Thyroid gland (tissue), 4 donors: ENCODE data around the gene HSPB6. TPM values are rescaled to one million over a fixed set of nuclear protein-coding genes. Genes with fewer than 3 reads are reported as not detected.

ENCODE experiments used
- DNase-seq, 2 donors: peaks; one replicate each; pipeline ENCODE4 v3.0.0-alpha.2; 2019
- H3K27ac ChIP-seq, 3 donors: fragments of 200-600 bp; sonication (generic); 1 replicate in 2 of 3; 2 replicates in 1 of 3; pipeline ENCODE4 v1.5.1; 2016 to 2019; ENCODE audit warnings: mild to moderate bottlenecking in 1 of 3, moderate library complexity in 1 of 3
- H3K27me3 ChIP-seq: fragments of 200-600 bp; sonication (generic); one replicate; pipeline ENCODE4 v1.5.1; 2019
- H3K36me3 ChIP-seq, 2 donors: fragments of 200-600 bp; sonication (generic); one replicate each; pipeline ENCODE4 v1.5.1; 2016 to 2019
- H3K4me1 ChIP-seq, 2 donors: fragments of 200-600 bp; sonication (generic); one replicate each; pipeline ENCODE4 v1.5.1; 2017 to 2019
- H3K4me3 ChIP-seq, 3 donors: fragments of 200-600 bp; sonication (generic); replicated peaks in 1 of 3; 1 replicate in 2 of 3; 2 replicates in 1 of 3; pipeline ENCODE4 v1.5.1; 2016; ENCODE audit warnings: mild to moderate bottlenecking in 1 of 3
- H3K9me3 ChIP-seq: fragments of 200-600 bp; sonication (generic); one replicate; pipeline ENCODE4 v1.5.1; 2017
- POLR2A ChIP-seq, 2 donors: fragments of 450-650 bp; IDR thresholded peaks; one replicate each; pipeline ENCODE4 v1.6.1; 2017; ENCODE audit warnings: antibody characterized with exemption in 2 of 2, mild to moderate bottlenecking in 2 of 2, moderate library complexity in 1 of 2
- WGBS, 2 donors: methylation state at CpG; one replicate each; pipeline ENCODE4 v1.1.5; 2017; 5-methylcytosine and 5-hydroxymethylcytosine counted together
- intact Hi-C: fragments of 100-400 bp; cut with DNase I; formaldehyde crosslinking; loops from one replicate; pipeline ENCODE4 v1.15.1; 2023
- total RNA-seq, 4 donors: library from RNA; depleted of rRNA; stranded (reverse); fragments of >200 nt; gene quantifications; one replicate each; pipeline ENCODE4 v1.2.3, GENCODE V29; 2016
- TF ChIP-seq, protein P1 (sequence below), 6 experiments: fragments of 200-600 bp in 3 of 6; fragments of 450-650 bp in 3 of 6; sonication (generic) in 3 of 6; IDR thresholded peaks; one replicate each; pipeline ENCODE4 v1.5.1; 2016 to 2019; ENCODE audit warnings: antibody characterized with exemption in 6 of 6, mild to moderate bottlenecking in 2 of 6, inconsistent platforms in 1 of 6, moderate library complexity in 1 of 6

Gene HSPB6
- total RNA-seq, 4 donors from 2014 or later: 17.3 to 31.8 (median 23.1) TPM

GRCh38 chr19:35730326-35730725 lies 26.5 kb downstream of the HSPB6 start:
- TF ChIP-seq POLR2A (IDR thresholded peaks at IDR 0.05): no peak
- TF ChIP-seq, protein P1, sequence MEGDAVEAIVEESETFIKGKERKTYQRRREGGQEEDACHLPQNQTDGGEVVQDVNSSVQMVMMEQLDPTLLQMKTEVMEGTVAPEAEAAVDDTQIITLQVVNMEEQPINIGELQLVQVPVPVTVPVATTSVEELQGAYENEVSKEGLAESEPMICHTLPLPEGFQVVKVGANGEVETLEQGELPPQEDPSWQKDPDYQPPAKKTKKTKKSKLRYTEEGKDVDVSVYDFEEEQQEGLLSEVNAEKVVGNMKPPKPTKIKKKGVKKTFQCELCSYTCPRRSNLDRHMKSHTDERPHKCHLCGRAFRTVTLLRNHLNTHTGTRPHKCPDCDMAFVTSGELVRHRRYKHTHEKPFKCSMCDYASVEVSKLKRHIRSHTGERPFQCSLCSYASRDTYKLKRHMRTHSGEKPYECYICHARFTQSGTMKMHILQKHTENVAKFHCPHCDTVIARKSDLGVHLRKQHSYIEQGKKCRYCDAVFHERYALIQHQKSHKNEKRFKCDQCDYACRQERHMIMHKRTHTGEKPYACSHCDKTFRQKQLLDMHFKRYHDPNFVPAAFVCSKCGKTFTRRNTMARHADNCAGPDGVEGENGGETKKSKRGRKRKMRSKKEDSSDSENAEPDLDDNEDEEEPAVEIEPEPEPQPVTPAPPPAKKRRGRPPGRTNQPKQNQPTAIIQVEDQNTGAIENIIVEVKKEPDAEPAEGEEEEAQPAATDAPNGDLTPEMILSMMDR (IDR thresholded peaks at IDR 0.05): no peak
- Histone ChIP-seq H3K36me3 (peaks cover 71 to 78% of the 10 kb centered on the region in 2 donors), H3K9me3 (no peaks in the 10 kb centered on the region), H3K27ac (no peak overlapping the region), H3K4me1 (no peaks in the 10 kb centered on the region), H3K27me3 (no peaks in the 10 kb centered on the region), H3K4me3 (no peak overlapping the region)
- intact Hi-C loops: no loop called here
- WGBS, 2 donors: 95% methylated on average over 18 of the region's 18 CpGs
- DNase-seq: no peak

DNA sequence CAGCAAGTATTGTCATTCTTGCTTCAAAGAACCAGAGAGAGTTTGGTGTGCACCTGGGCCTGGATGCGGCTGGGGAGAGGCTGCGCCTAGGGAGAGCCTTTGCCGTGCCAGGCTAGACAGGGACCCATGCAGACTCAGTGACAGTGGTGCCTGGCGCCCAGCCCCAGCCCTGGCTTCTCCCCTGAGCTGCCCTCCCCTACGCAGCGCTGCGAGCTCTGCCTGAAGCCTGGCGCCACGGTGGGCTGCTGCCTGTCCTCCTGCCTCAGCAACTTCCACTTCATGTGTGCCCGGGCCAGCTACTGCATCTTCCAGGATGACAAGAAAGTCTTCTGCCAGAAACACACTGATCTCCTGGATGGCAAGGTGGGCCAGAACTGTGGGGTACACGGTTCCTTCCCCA lies 27.1 kb downstream of the HSPB6 start:
- no peaks in the 10 kb centered on the region for H3K27me3 ChIP-seq
- TF ChIP-seq, protein P1 (IDR thresholded peaks at IDR 0.05): no peak
- no peak for TF ChIP-seq POLR2A (IDR thresholded peaks at IDR 0.05)
- WGBS, 2 donors: 87 to 97% methylated on average over 6 to 11 of the region's 11 CpGs
- intact Hi-C loops: no loop called here
- H3K27ac ChIP-seq: no peak overlapping the region
- peaks cover 76 to 83% of the 10 kb centered on the region in 2 donors for H3K36me3 ChIP-seq
- H3K9me3 ChIP-seq: no peaks in the 10 kb centered on the region
- H3K4me1 ChIP-seq: no peaks in the 10 kb centered on the region
- H3K4me3 ChIP-seq: no peak overlapping the region
- no peak for DNase-seq

GRCh38 chr19:35729021-35729420 lies 27.8 kb downstream of the HSPB6 start:
- Histone ChIP-seq H3K36me3 (peaks cover 83 to 91% of the 10 kb centered on the region in 2 donors), H3K4me1 (no peaks in the 10 kb centered on the region), H3K4me3 (no peak overlapping the region), H3K9me3 (no peaks in the 10 kb centered on the region), H3K27me3 (no peaks in the 10 kb centered on the region), H3K27ac (no peak overlapping the region)
- intact Hi-C loops: no loop called here
- no peak for DNase-seq
- WGBS, 2 donors: 88 to 98% methylated on average over 10 to 12 of the region's 18 CpGs
- TF ChIP-seq, protein P1 (IDR thresholded peaks at IDR 0.05): no peak
- TF ChIP-seq POLR2A (IDR thresholded peaks at IDR 0.05): no peak

GRCh38 chr19:35727956-35728706 lies 28.7 kb downstream of the HSPB6 start:
- TF ChIP-seq POLR2A (IDR thresholded peaks at IDR 0.05): no peak
- TF ChIP-seq, protein P1 (IDR thresholded peaks at IDR 0.05): no peak
- no peaks in the 10 kb centered on the region for H3K27me3 ChIP-seq
- no peaks in the 10 kb centered on the region for H3K4me1 ChIP-seq
- WGBS, 2 donors: 96 to 97% methylated on average over 17 to 19 of the region's 19 CpGs
- H3K36me3 ChIP-seq: peaks cover 92 to 98% of the 10 kb centered on the region in 2 donors
- DNase-seq: no peak
- intact Hi-C loops: no loop called here
- no peak overlapping the region for H3K4me3 ChIP-seq
- H3K9me3 ChIP-seq: no peaks in the 10 kb centered on the region
- H3K27ac ChIP-seq: no peak overlapping the region
